Measurements from ENCODE around the gene EDARADD. TPM values are rescaled to one million over a fixed set of nuclear protein-coding genes. Genes with fewer than 3 reads are reported as not detected.
"Not testable (repeated sequence)": the region's sequence is repeated elsewhere in the genome, so short reads cannot be mapped to it uniquely, and the experiment has no call there.

Gene EDARADD
- polyA plus RNA-seq, 1 donor = 0.66 TPM

DNA sequence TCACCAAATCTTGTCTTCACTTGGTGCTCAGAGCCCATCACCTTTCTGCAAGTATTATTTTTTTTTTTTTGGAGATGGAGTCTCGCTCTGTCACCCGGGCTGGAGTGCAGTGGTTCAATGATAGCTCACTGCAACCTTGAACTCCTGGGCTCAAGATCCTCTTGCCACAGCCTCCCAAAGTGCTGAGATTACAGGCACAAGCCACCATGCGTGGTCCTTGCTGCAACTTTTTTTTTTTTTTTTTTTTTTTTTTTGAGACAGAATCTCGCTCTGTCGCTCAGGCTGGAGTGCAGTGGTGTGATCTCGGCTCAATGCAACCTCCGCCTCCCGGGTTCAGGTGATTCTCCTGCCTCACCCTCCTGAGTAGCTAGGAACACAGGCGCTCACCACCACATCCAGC lies 70.1 kb downstream of the EDARADD start:
- not testable (repeated sequence) for DNase-seq; H3K27me3 ChIP-seq (ENCODE audit: control insufficient read depth, insufficient read depth, low read length); H3K9me3 ChIP-seq (ENCODE audit: control insufficient read depth, low read depth, low read length); H3K36me3 ChIP-seq (ENCODE audit: control insufficient read depth, insufficient read depth, low read length); H3K27ac ChIP-seq (ENCODE audit: low read length); H3K4me1 ChIP-seq (ENCODE audit: control insufficient read depth, insufficient read depth, low read length); H3K4me3 ChIP-seq (ENCODE audit: low read length)
- no CpG with 5 or more reads among the region's 9 CpGs for WGBS (ENCODE audit: insufficient coverage, low lambda C conversion rate)

- H3K27ac ChIP-seq (ENCODE audit: low read length) = no peak overlapping the region
- peaks cover 4% of the 10 kb centered on the region for H3K4me1 ChIP-seq (ENCODE audit: control insufficient read depth, insufficient read depth, low read length)
- H3K36me3 ChIP-seq (ENCODE audit: control insufficient read depth, insufficient read depth, low read length) = no peaks in the 10 kb centered on the region
- no peaks in the 10 kb centered on the region for H3K27me3 ChIP-seq (ENCODE audit: control insufficient read depth, insufficient read depth, low read length)
- WGBS (ENCODE audit: insufficient coverage, low lambda C conversion rate) = 70% methylated on average over 6 of the region's 9 CpGs
- no peak overlapping the region for H3K4me3 ChIP-seq (ENCODE audit: low read length)
- no peak for DNase-seq
- H3K9me3 ChIP-seq (ENCODE audit: control insufficient read depth, low read depth, low read length) = no peaks in the 10 kb centered on the region
Measured at GRCh38 chr1:236465231-236465958, 71.3 kb downstream of the EDARADD start.

- no CpG with 5 or more reads among the region's 5 CpGs for WGBS (ENCODE audit: insufficient coverage, low lambda C conversion rate)
Measured at GRCh38 chr1:236465959-236466303, 71.8 kb downstream of the EDARADD start.

DNA sequence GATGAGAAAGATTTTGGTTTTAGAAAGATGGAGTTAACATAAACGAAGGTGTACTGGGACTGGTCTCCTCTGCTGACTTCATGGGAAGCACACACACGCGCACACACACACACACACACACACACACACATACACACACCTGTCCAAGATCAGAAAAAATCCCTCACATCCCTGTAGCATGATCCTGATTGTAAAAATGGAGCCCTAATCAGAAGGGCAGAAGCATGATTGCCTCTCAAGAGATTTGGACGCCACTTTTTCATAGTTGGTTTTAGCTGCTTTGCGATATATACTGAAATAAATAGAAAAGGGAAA lies 73.2 kb downstream of the EDARADD start:
- Histone ChIP-seq H3K27ac (ENCODE audit: low read length) (no peak overlapping the region), H3K36me3 (ENCODE audit: control insufficient read depth, insufficient read depth, low read length) (no peaks in the 10 kb centered on the region), H3K27me3 (ENCODE audit: control insufficient read depth, insufficient read depth, low read length) (no peaks in the 10 kb centered on the region), H3K9me3 (ENCODE audit: control insufficient read depth, low read depth, low read length) (no peaks in the 10 kb centered on the region), H3K4me1 (ENCODE audit: control insufficient read depth, insufficient read depth, low read length) (peaks cover 4% of the 10 kb centered on the region), H3K4me3 (ENCODE audit: low read length) (no peak overlapping the region)
- DNase-seq = no peak
- WGBS (ENCODE audit: insufficient coverage, low lambda C conversion rate) = 100% methylated on average over 1 of the region's 5 CpGs

More at GRCh38 chr1:236465959-236466303, 71.8 kb downstream of the EDARADD start:
- no peak overlapping the region for H3K4me3 ChIP-seq (ENCODE audit: low read length)
- H3K4me1 ChIP-seq (ENCODE audit: control insufficient read depth, insufficient read depth, low read length) = peaks cover 4% of the 10 kb centered on the region
- no peaks in the 10 kb centered on the region for H3K36me3 ChIP-seq (ENCODE audit: control insufficient read depth, insufficient read depth, low read length)
- no peaks in the 10 kb centered on the region for H3K27me3 ChIP-seq (ENCODE audit: control insufficient read depth, insufficient read depth, low read length)
- no peak overlapping the region for H3K27ac ChIP-seq (ENCODE audit: low read length)
- DNase-seq = no peak
- H3K9me3 ChIP-seq (ENCODE audit: control insufficient read depth, low read depth, low read length) = no peaks in the 10 kb centered on the region

DNA sequence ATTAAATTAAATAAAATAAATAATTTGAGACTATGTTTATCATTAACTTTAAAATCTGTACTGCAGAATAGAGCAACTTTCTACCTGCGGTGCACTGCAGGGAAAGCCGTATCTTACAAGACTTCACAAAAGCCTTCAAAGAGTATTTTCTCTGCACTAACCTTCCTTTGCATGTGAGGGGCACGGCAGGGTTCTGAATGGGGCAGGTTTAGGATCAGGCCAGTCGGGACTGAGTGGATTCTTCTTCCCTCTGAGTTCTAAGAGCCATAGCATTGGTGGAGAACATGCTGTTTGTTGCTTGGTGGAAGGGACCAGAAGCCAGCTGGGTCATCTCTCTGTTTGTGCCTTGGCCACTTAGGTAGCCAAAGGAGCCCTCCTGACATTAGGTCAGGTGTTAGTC lies 74.5 kb downstream of the EDARADD start:
- Histone ChIP-seq H3K27ac (ENCODE audit: low read length) (no peak overlapping the region), H3K4me3 (ENCODE audit: low read length) (no peak overlapping the region), H3K27me3 (ENCODE audit: control insufficient read depth, insufficient read depth, low read length) (peaks cover 8% of the 10 kb centered on the region), H3K36me3 (ENCODE audit: control insufficient read depth, insufficient read depth, low read length) (no peaks in the 10 kb centered on the region), H3K9me3 (ENCODE audit: control insufficient read depth, low read depth, low read length) (no peaks in the 10 kb centered on the region), H3K4me1 (ENCODE audit: control insufficient read depth, insufficient read depth, low read length) (peaks cover 4% of the 10 kb centered on the region)
- DNase-seq = no peak
- 100% methylated on average over 1 of the region's 4 CpGs for WGBS (ENCODE audit: insufficient coverage, low lambda C conversion rate)

DNA sequence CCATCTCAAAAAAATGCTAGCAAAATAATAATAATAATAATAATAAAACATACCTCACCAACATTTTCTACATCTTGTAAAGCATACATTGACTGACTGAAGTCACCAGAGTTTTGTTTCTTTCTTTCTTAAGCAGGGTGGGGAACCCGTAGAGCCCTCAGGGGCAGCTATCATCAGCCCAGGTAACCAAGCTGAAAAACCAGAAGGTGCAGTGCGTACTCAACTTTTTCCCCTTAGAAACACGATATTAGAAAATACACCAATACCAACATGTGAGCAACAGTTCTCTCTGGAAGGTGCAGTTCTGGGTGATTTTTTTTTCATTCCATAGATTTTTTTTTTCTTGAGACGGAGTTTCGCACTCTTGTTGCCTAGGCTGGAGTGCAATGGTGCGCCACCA lies 75.4 kb downstream of the EDARADD start:
- DNase-seq = no peak
- Histone ChIP-seq H3K4me1 (ENCODE audit: control insufficient read depth, insufficient read depth, low read length) (peaks cover 4% of the 10 kb centered on the region), H3K27ac (ENCODE audit: low read length) (no peak overlapping the region), H3K36me3 (ENCODE audit: control insufficient read depth, insufficient read depth, low read length) (no peaks in the 10 kb centered on the region), H3K4me3 (ENCODE audit: low read length) (no peak overlapping the region), H3K9me3 (ENCODE audit: control insufficient read depth, low read depth, low read length) (no peaks in the 10 kb centered on the region), H3K27me3 (ENCODE audit: control insufficient read depth, insufficient read depth, low read length) (peaks cover 8% of the 10 kb centered on the region)
- no CpG with 5 or more reads among the region's 6 CpGs for WGBS (ENCODE audit: insufficient coverage, low lambda C conversion rate)

DNA sequence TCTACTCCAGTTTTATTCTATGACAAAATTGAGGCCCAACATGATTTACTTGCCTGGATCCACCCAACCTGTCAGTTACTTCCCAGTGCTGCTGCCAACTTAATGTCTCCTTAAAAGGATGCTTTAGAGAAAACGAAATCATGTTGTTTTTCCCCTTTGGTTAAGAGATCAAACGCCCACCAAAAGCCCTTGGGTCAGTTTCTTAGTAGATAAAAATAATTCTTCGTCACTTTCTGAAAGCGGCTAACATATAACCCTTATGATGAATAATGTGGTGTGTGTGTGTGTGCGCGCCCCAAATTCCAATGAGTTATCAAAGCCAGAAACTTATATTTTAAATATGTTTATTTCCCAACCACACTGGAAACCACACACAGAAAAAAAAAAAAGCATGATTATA lies 77.0 kb downstream of the EDARADD start:
- DNase-seq = no peak
- H3K36me3 ChIP-seq (ENCODE audit: control insufficient read depth, insufficient read depth, low read length) = no peaks in the 10 kb centered on the region
- peaks cover 4% of the 10 kb centered on the region for H3K4me1 ChIP-seq (ENCODE audit: control insufficient read depth, insufficient read depth, low read length)
- no peaks in the 10 kb centered on the region for H3K9me3 ChIP-seq (ENCODE audit: control insufficient read depth, low read depth, low read length)
- 100% methylated on average over 4 of the region's 6 CpGs for WGBS (ENCODE audit: insufficient coverage, low lambda C conversion rate)
- H3K27me3 ChIP-seq (ENCODE audit: control insufficient read depth, insufficient read depth, low read length) = peaks cover 8% of the 10 kb centered on the region
- no peak overlapping the region for H3K27ac ChIP-seq (ENCODE audit: low read length)
- H3K4me3 ChIP-seq (ENCODE audit: low read length) = no peak overlapping the region

GRCh38 chr1:236471653-236472052 lies 77.6 kb downstream of the EDARADD start:
- WGBS (ENCODE audit: insufficient coverage, low lambda C conversion rate) = 40% methylated on average over 1 of the region's 6 CpGs
- Histone ChIP-seq H3K27me3 (ENCODE audit: control insufficient read depth, insufficient read depth, low read length) (peaks cover 8% of the 10 kb centered on the region), H3K4me3 (ENCODE audit: low read length) (no peak overlapping the region), H3K36me3 (ENCODE audit: control insufficient read depth, insufficient read depth, low read length) (no peaks in the 10 kb centered on the region), H3K9me3 (ENCODE audit: control insufficient read depth, low read depth, low read length) (no peaks in the 10 kb centered on the region), H3K27ac (ENCODE audit: low read length) (no peak overlapping the region), H3K4me1 (ENCODE audit: control insufficient read depth, insufficient read depth, low read length) (peaks cover 4% of the 10 kb centered on the region)
- DNase-seq = no peak

- no peaks in the 10 kb centered on the region for H3K36me3 ChIP-seq (ENCODE audit: control insufficient read depth, insufficient read depth, low read length)
- no peak overlapping the region for H3K4me3 ChIP-seq (ENCODE audit: low read length)
- H3K9me3 ChIP-seq (ENCODE audit: control insufficient read depth, low read depth, low read length) = no peaks in the 10 kb centered on the region
- peaks cover 1% of the 10 kb centered on the region for H3K4me1 ChIP-seq (ENCODE audit: control insufficient read depth, insufficient read depth, low read length)
- no peak for DNase-seq
- no peak overlapping the region for H3K27ac ChIP-seq (ENCODE audit: low read length)
- no CpG with 5 or more reads among the region's 17 CpGs for WGBS (ENCODE audit: insufficient coverage, low lambda C conversion rate)
- H3K27me3 ChIP-seq (ENCODE audit: control insufficient read depth, insufficient read depth, low read length) = peaks cover 8% of the 10 kb centered on the region
Measured at GRCh38 chr1:236472850-236473788, 79.0 kb downstream of the EDARADD start.

DNA sequence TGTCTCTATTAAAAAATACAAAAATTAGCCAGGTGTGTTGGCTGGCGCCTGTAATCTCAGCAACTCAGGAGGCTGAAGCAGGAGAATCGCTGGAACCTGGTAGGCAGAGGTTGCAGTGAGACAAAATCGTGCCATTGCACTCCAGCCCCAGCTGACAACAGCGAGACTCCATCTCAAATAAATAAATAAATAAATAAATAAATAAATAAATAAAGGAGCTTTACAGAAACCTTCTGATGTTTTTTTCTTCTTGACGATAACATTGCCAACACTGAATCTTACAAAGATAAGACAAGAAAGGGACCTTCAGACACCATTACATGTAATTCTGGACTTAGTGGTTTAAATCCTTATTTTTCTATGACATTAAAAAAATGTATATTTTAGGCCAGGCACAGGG lies 81.9 kb downstream of the EDARADD start:
- 85% methylated on average over 2 of the region's 5 CpGs for WGBS (ENCODE audit: insufficient coverage, low lambda C conversion rate)
- Histone ChIP-seq H3K36me3 (ENCODE audit: control insufficient read depth, insufficient read depth, low read length) (no peaks in the 10 kb centered on the region), H3K4me1 (ENCODE audit: control insufficient read depth, insufficient read depth, low read length) (no peaks in the 10 kb centered on the region), H3K9me3 (ENCODE audit: control insufficient read depth, low read depth, low read length) (no peaks in the 10 kb centered on the region), H3K4me3 (ENCODE audit: low read length) (no peak overlapping the region), H3K27me3 (ENCODE audit: control insufficient read depth, insufficient read depth, low read length) (peaks cover 8% of the 10 kb centered on the region), H3K27ac (ENCODE audit: low read length) (no peak overlapping the region)
- no peak for DNase-seq

All from large intestine (tissue), 3 donors.